HG03045 (cell line): ENCODE data around the gene NSUN2.

Experiments
- ATAC-seq: cut with Tn5 transposase; IDR thresholded peaks from one replicate; pipeline ENCODE4 v1.9.1; 2021; ENCODE audit warnings: mild to moderate bottlenecking, moderate library complexity; ENCODE audit not compliant: unreplicated experiment

The NSUN2 gene

GRCh38 chr5:6606884-6607558 is 25.8 kb downstream of the NSUN2 start:
- ATAC-seq: no peak

- ATAC-seq: no peak
Observed at GRCh38 chr5:6604946-6605345, 27.9 kb downstream of the NSUN2 start.

- ATAC-seq: no peak
Observed at GRCh38 chr5:6604341-6604740, 28.5 kb downstream of the NSUN2 start.

- no peak for ATAC-seq
Observed at GRCh38 chr5:6603643-6604042, 29.2 kb downstream of the NSUN2 start.

- no peak for ATAC-seq
Observed at GRCh38 chr5:6602441-6602840, 30.4 kb downstream of the NSUN2 start.

GRCh38 chr5:6601816-6602215 is 31.0 kb downstream of the NSUN2 start:
- ATAC-seq: no peak

- no peak for ATAC-seq
Observed at GRCh38 chr5:6601271-6601670, 31.6 kb downstream of the NSUN2 start.

GRCh38 chr5:6599739-6600138 is 33.1 kb downstream of the NSUN2 start:
- no peak for ATAC-seq

GRCh38 chr5:6598351-6598900 is 34.4 kb downstream of the NSUN2 start:
- ATAC-seq: no peak

- no peak for ATAC-seq
Observed at GRCh38 chr5:6597557-6597956, 35.3 kb downstream of the NSUN2 start.

- ATAC-seq: no peak
Observed at GRCh38 chr5:6596388-6596787, 36.5 kb downstream of the NSUN2 start.

GRCh38 chr5:6595405-6595804 is 37.4 kb downstream of the NSUN2 start:
- no peak for ATAC-seq

- ATAC-seq: no peak
Observed at GRCh38 chr5:6594066-6594465, 38.8 kb downstream of the NSUN2 start.

GRCh38 chr5:6593148-6594016 is 39.5 kb downstream of the NSUN2 start:
- no peak for ATAC-seq

- no peak for ATAC-seq
Observed at GRCh38 chr5:6592601-6593000, 40.2 kb downstream of the NSUN2 start.

GRCh38 chr5:6591671-6592288 is 41.1 kb downstream of the NSUN2 start:
- ATAC-seq: no peak

GRCh38 chr5:6590581-6590980 is 42.3 kb downstream of the NSUN2 start:
- ATAC-seq: no peak

- ATAC-seq: no peak
Observed at GRCh38 chr5:6587171-6587570, 45.7 kb downstream of the NSUN2 start.

- no peak for ATAC-seq
Observed at GRCh38 chr5:6586647-6587042, 46.2 kb downstream of the NSUN2 start.

GRCh38 chr5:6585939-6586646 is 46.8 kb downstream of the NSUN2 start:
- ATAC-seq: no peak

- ATAC-seq: no peak
Observed at GRCh38 chr5:6585168-6585567, 47.7 kb downstream of the NSUN2 start.
